Measurements from ENCODE around the gene SLC22A13. TPM values are rescaled to one million over a fixed set of nuclear protein-coding genes. Genes with fewer than 3 reads are reported as not detected.
"Not testable (repeated sequence)": the region's sequence is repeated elsewhere in the genome, so short reads cannot be mapped to it uniquely, and the experiment has no call there.

SLC22A13 gene
- total RNA-seq, 1 donor from 2014 or later: not detected

- no peak for TF ChIP-seq CTCF (conservative IDR thresholded peaks at IDR 0.05; ENCODE audit: low read depth, low read length)
- DNase-seq (ENCODE audit: low read depth): no peak
- no peak overlapping the region for H3K4me3 ChIP-seq (ENCODE audit: low read depth, low read length)
Measured at GRCh38 chr3:38278841-38279240, 13.2 kb downstream of the SLC22A13 start.

GRCh38 chr3:38281895-38282686 lies 16.5 kb downstream of the SLC22A13 start, which contains the start of gene SLC22A14:
TSS of gene SLC22A14 (plus strand) at chr3:38282294. CDS start at chr3:38306027, 23,733 bp downstream.
- TF ChIP-seq CTCF (conservative IDR thresholded peaks at IDR 0.05; ENCODE audit: low read depth, low read length): peak; percentile 48
- no peak within 1 kb of the TSS for H3K4me3 ChIP-seq (ENCODE audit: low read depth, low read length)
- no peak for DNase-seq (ENCODE audit: low read depth)

- no peak for DNase-seq (ENCODE audit: low read depth)
- TF ChIP-seq CTCF (conservative IDR thresholded peaks at IDR 0.05; ENCODE audit: low read depth, low read length): no peak
- no peak overlapping the region for H3K4me3 ChIP-seq (ENCODE audit: low read depth, low read length)
Measured at GRCh38 chr3:38283810-38284755, 18.5 kb downstream of the SLC22A13 start.

GRCh38 chr3:38284756-38285150 lies 19.1 kb downstream of the SLC22A13 start:
- H3K4me3 ChIP-seq (ENCODE audit: low read depth, low read length): no peak overlapping the region
- no peak for TF ChIP-seq CTCF (conservative IDR thresholded peaks at IDR 0.05; ENCODE audit: low read depth, low read length)
- no peak for DNase-seq (ENCODE audit: low read depth)

GRCh38 chr3:38289286-38290217 lies 23.9 kb downstream of the SLC22A13 start:
- not testable (repeated sequence) for DNase-seq (ENCODE audit: low read depth); H3K4me3 ChIP-seq (ENCODE audit: low read depth, low read length)

GRCh38 chr3:38297053-38297452 lies 31.4 kb downstream of the SLC22A13 start:
- not testable (repeated sequence) for DNase-seq (ENCODE audit: low read depth); H3K4me3 ChIP-seq (ENCODE audit: low read depth, low read length)

GRCh38 chr3:38297537-38297936 lies 31.9 kb downstream of the SLC22A13 start:
- no peak for TF ChIP-seq CTCF (conservative IDR thresholded peaks at IDR 0.05; ENCODE audit: low read depth, low read length)

More at GRCh38 chr3:38297537-38297936, 31.9 kb downstream of the SLC22A13 start:
- no peak for DNase-seq (ENCODE audit: low read depth)
- H3K4me3 ChIP-seq (ENCODE audit: low read depth, low read length): no peak overlapping the region
